Hematopoietic multipotent progenitor cell treated with erythropoietin and hydrocortisone succinate and interleukin-3 and kit ligand, for 8 days (in vitro differentiated cells): Measurements from ENCODE around the gene GPC3.
"Not testable (repeated sequence)": the region's sequence is repeated elsewhere in the genome, so short reads cannot be mapped to it uniquely, and the experiment has no call there.

Experiments
- DNase-seq: peaks from one replicate; pipeline ENCODE4 v3.0.0-alpha.2; 2015

GPC3 gene

DNA sequence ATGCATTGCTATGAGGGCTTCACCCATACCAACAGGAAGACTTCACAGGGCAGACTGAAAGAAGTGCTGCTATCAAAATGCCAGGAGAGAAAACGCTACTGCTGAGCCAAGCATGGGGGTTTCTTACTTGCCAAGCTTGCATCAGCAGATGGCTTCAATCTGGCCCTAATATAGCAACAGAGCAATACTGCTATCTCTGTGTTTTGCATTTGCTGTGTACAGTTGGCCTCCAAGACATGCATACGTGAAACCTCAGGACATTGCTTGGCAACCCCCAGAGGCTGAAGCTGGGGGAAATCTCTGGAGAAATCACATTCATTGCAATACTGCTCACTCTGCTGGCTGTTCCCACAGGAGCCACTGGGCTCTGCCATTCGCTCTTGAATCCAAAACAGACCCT is 442.9 kb downstream of the GPC3 start:
- no peak for DNase-seq

DNA sequence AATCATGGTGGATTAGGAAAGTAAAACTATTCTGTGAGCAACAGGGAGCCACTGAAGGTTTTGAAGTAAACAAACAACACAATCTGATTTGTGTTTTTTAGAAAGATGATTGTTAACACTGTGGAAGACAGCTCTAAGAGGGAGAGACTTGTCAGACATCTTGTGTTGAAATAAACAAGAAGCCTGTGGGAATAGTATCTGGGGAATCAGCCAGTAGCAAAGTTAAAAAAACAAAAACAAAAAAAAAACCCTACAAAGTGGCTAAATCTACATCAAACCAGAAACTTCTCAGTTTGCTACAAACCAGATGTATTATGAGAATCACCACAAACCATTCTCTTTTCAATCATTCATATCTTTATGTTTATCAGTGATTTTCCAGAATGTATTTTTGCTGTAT is 444.4 kb downstream of the GPC3 start:
- DNase-seq: no peak

DNA sequence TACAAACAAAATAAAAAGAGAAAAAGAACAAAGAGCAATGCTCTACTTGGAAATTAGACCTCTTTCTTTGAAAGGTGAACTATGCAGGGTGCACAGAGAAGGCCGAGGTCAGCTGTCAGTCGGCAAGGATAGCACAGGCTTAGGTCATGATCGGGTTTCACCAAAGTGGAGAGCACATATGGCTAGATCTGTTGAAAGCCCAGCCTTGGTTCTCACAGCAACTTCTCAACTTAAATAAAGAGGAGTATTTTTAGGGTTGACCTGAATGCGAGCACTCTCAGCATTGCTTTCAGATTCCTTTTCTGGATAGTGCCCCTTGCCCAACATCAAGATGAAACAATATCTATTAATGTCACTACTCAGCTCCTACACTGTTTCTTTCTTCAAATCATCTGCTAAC is 447.2 kb downstream of the GPC3 start:
- no peak for DNase-seq

DNA sequence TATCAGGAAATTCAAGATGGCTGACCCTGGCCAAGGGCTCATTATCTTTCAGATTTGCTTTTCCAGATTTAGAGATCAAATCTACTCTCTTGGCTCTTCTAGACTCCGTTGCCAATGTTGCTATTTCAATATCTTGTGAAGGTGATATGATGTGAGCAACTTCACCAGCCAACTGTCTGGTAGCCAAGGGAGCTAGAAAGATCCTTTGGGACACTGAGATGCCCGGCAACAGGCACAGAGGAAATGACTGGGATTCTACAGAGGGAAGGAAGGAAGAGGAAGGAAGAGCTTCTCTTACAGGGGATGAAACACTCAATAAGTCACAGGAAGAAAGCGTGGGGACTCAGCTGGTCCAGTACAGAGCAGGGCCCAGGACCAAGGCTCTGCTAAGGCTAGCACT is 448.3 kb downstream of the GPC3 start:
- DNase-seq: no peak

DNA sequence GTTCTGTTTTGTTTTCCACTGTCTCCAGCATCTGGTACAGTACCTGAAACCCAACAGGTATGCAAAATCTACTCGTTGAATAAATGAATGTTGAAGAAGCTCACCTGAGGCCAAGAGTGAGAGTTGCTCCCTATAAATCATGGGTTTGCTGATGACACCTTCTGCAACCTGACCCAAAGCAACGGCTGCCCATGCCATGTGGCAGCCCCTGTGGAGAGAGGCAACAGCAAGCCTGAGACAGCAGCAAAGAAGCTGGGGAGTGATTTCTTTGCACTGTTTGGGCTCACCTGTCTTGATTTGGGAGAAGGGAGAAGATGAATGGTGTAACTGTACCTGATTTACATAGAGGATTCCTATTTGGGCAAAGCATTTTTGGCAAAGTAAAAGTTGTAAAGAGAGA is 450.3 kb downstream of the GPC3 start:
- DNase-seq: no peak

DNA sequence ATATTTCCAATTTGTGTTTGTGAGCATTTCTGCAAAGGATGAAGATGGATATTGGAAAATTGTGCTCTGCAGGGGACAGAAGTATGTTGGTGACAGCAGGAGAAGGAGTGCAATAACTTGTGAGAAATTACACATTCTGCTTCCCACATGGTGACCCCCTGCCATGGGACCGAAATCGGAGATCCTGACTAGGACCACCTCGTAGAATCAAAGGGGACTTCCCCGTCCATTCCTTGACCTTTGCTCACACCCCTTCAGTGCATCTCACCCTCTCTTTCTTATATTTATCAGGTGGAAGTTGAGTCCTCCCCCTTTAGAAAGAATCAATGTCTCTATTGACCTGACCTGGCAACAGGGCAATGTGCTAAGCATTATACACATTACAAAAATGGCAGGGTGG is 451.2 kb downstream of the GPC3 start:
- no peak for DNase-seq

DNA sequence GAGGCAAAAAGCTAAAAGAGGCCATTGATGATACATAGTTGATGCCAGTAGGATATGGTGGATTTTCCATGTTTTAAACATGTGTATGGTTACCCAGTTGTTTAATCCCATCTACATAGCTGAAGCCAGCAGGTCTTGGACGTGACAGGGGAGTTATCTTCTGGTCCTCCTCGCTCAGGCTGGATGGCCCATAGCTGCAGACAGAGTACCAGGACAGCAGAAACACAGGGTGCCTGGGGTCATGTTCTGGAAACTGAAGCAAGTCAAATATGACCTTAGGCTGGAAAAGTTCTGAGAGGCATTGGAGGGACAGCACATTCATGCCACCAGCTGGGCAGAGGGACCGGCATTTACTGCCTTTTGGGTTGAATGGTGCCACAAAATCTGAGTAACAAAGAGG is 452.1 kb downstream of the GPC3 start:
- DNase-seq: no peak

DNA sequence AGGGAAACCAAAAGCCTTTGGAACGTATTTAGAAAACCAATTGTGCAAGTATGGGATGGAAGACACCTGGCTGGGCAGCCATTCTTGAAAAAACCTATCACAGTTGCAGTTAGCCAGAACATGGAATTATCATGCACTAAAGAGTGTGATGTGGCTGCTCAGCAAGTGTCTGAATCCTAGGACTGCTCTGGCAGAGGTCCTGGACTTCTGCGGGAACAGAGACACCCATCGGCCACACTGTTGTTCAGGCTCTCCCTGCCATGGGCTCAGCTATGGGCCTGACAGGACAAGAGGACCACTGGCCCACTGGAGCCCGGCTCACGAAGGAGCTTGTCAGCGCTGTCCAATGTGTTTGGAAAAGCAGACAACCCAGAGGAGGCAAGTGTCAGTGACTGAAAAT is 454.4 kb downstream of the GPC3 start:
- no peak for DNase-seq

DNA sequence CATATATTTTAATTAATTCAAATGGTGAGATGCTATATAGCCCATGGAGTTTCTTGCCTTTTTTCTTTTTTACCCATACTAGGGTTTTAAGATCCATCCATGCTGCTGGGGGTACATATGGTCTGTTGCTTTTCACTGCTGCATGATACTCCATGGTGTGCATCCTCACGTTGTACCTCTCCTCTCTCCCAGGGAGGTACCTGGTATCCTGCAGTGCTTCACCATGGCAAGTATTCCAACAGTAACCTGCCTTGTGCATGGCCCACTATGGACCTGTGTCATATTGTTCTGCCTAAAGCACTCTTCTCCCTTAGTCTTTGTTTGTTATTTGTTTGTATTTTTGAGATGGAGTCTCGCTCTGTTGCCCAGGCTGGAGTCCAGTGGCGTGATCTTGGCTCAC is 455.8 kb downstream of the GPC3 start:
- no peak for DNase-seq

DNA sequence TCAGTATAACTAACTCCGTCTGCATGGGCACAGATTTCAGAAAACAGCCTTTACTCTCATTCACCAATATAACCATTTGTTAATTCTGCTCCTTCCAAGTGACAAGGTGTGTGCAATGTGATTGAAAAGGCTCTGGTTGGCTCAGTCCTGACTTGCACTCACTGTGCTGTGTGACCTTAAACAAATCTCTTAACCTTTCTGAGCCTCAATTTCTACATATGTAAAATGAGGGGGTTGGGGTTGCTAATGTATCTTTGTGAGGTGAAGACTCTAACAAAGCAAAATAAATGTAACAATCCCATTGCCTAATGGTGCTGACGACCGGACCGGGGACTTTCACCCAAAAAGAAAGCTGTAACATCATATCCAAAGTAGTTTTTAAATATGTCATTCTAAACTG is 457.6 kb downstream of the GPC3 start:
- no peak for DNase-seq

DNA sequence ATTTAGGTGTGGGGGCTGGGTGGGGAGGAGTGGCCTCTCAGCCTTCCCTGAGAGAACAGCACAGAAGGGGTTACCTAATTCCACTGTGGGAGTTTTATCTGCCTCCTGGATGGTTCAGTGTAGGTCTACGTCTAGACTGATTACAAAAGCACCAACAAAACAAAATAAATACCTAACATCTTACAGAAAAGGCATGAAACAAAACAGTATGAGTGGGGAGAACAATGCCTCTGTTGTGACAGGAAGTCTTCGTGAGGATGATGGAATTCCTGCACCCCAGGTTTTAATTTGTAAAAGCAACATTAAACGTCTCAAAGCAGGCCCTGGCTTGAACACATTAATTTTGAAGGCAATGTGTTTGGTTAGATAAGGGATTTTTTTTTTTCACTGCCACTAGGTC is 458.0 kb downstream of the GPC3 start:
- no peak for DNase-seq

DNA sequence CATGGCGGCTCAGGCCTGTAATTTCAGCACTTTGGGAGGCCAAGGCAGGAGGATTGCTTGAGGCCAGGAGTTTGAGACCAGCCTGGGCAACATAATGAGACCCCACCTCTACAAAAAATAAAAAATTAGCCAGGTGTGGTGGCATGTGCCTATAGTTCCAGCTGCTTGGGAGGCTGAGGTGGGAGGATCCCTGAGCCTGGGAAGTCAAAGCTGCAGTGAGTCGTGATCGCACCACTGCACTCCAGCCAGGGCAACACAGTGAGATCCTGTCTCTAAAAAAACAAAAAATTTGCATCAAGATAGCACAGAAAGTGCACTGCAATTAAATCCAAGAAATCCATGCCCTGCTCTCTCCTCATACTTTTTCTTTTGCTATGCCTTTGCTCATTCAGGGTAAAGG is 458.6 kb downstream of the GPC3 start:
- DNase-seq: not testable (repeated sequence)

DNA sequence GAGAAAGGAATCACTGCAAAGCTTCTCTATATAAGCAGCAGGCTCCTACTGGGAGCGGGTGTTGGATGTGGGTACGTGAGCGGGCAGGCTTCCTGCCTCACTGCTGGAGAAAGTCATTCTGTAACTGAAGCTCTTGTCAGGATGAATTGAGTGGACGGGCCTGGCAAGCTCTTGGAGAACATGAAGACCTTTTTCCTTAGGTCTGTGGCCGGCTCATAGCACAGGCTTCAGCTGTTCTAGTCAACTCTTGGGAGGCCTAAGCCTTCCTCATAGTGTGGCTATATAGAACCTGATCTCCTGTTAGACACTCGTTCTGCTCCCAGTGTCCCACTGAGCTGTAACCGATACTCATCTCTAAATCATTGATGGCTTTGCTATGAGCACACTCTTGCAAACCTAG is 461.9 kb downstream of the GPC3 start:
- DNase-seq: no peak

DNA sequence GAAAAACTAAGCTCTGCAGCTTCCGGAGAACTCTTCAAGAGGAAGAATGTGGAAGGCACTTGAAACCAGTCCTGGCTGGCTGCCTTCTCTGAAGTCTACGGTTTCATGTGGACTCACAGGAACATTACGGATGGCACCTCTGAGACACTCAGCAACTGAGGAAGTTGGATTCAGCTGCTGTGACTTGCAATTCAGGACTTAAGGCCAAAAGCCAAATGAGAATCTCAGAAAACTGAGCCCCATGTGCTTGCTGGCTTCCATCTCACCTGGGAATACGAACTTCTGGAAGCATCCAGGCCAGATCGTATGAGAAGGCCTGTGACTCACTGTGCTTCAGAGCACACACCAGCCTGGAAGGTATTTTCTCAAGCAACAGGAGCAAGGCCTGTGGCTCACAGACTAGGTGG is 462.3 kb downstream of the GPC3 start:
- no peak for DNase-seq

DNA sequence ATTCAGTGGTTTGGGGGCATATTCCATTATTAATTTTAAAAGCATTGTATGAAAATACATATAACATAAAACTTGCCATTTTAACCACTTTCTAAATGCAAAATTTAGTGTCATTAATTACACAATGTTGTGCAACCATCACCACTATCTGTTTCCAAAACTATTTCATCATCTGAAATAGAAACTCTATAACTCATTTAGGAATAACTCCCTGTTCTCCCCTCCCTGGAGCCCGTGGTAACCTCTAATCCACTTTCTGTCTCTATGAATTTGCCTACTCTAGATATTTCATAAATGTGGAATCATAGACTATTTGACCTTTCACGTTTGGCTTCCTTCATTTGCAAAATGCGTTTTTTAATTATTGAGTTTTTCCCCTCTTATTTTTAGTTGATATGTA is 468.7 kb downstream of the GPC3 start:
- DNase-seq: no peak

DNA sequence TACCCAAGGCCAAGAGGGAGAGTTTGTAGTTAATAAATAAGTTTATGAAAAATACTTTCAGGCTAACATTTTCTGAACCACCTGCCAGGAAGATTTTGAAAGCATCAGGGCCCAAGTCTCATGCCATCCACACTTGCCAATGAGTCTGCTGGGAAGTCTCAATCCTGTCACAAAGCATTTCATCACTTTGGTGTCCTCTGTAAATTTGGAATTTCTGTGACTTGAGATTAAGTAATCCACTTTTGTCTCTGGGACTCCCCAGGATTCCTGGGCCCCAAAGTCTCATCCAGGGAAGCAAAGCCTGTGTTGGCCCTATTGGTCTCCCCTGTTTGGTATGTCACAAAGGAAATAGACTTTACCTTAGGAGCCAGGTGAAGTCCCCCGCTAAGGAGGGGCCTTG is 470.9 kb downstream of the GPC3 start:
- DNase-seq: no peak

DNA sequence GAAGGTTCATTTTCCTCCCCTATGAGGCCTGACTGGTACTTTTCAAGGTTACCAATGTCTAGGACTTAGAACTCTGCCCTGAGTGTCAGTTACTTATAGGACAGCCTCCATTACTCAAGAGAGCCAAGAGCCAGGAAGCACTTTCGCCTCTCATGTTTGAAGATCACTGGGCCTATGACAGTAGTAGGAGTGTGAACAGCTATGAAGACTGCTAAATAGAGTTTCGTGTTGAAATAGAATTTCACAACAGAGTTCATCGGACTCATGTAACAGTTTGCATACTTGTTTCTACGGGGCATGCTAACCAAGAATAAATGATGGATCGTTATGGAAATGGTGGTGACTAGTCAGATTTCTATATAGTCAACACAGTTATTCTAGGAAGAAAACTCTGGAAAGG is 472.3 kb downstream of the GPC3 start:
- DNase-seq: no peak

DNA sequence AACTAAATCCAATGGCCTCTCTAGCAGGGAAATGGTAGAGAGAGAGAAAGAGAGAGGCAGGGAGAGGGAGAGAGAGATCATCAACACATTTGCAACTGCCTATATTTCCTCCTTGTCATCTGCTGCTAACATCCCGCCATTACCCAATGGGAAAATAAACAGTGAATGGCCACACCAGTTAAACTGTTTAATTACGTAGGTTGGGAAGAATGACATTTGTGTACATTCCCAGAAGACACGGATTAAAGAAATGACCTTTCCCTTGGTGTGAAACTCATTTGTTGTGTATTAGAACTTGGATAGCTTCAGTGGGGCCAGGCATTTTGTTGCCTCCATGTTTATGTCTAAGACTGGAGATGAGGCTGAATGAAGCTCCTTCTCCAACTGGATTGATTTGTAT is 474.4 kb downstream of the GPC3 start:
- DNase-seq: no peak

DNA sequence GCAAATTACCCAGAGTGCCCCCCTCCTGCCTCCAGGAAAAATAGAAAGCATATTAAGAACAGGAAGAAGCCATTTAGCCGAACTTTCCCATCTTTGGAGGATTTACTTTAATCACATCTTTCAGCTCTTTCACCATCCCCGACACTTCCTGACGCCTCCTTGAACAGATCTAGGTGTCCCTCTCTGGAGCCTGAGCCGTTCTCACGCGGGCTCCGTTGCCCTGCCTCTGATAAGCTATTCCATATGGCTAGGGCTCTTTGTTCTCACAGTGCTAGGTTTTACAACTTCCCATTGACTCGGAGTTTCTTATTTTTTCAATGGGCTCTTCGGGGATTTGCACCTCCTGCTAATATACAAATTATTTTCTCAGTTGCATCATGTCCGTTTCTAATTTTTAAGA is 488.0 kb downstream of the GPC3 start:
- no peak for DNase-seq

DNA sequence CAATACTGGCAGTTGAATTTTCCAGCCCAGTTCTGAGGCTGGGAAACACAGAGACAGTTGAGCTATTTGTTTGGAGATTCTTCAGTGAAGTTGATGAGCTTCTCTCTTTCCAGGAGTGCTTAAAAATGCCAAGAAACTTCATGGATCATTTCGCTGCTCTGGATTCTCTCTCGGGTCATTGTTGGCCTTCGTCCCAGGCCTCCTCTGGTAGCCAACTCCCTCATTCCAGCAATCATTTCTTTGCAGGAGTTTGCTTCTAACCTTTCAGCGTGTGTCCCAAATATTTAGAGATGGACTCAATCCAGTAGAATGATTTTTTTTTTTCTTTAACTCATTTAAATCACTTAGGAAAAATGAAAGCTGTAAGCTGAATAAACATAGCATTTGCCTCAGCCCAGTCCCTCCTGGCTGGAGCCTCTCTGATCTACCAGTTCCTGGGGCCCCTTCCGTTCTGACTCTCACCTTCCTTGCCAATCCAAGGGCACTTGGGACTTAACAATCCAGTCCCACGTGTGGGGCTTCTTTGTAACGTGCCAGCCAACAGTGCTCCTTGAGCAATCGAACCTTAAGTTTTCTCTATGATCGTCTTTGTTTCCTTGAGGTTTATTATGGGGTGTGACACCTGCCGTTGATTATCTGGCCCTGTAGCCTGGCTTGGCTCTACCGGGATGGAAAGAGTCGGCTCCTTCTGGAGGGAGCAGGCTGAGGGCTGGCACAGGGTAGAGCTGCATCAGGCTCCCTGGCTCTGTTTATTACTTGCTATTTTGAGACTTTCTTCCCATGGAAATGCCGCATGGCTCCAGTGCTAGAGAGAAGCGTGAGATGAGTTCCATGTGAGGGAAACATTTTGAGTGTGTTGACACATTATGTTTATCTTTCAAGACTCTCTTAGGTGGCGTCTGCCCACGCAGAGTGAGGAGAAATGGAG is 489.7 kb downstream of the GPC3 start:
- DNase-seq: no peak

DNA sequence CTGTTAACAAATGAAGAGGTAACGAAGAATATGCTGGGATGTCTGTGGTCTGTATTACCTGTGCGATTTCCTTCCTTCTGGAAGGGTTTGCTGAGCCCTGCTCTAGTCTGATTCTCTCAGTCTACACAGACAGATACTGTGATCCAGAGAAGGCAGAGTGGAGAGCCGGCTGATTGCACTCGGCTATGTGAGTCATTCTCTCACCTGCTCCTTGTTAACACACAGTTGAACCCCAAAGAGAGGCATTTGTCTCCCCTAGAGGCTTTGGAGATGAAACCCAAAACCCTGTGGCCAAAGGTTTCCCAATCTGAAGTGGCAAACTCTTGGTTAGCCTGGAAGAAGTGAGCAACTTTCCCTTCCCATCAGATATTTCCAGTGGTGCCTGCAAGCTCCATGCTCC is 492.0 kb downstream of the GPC3 start:
- no peak for DNase-seq

DNA sequence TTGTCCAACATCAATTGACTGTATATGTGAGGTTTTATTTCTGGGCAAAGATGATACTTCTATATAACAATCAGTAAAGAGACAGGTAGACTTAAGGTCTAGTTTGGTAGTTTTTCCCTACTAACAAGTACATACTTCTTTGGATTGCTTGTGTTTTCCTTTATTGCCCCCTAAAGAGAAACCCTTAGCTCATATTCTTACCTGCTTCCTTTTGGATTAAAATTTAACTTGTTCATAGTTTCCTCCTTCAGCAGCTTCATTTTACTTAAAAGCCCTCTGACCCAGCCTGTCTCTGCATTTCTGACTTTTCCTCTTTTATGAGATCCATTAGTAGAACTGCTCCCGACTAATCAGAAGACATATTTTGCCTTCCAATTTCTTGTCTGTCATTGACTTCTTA is 494.4 kb downstream of the GPC3 start:
- DNase-seq: no peak
